Eye (tissue), 1 donor: ENCODE results near the gene KIF26B.

Experiments
- DNase-seq: peaks from one replicate; pipeline ENCODE4 v3.0.0-alpha.2; 2015

The KIF26B gene

GRCh38 chr1:245579881-245580280 lies 425.1 kb downstream of the KIF26B start:
- DNase-seq, result peak; percentile 4

- DNase-seq, result no peak
Measured at GRCh38 chr1:245580651-245581050, 425.9 kb downstream of the KIF26B start.

- DNase-seq, result peak; percentile 6
Measured at GRCh38 chr1:245582026-245582425, 427.2 kb downstream of the KIF26B start.

- peak; percentile 3 for DNase-seq
Measured at GRCh38 chr1:245583081-245583480, 428.3 kb downstream of the KIF26B start.

- peak; percentile 4 for DNase-seq
Measured at GRCh38 chr1:245583575-245584330, 429.0 kb downstream of the KIF26B start.

- DNase-seq, result peak; percentile 69
Measured at GRCh38 chr1:245585252-245585959, 430.6 kb downstream of the KIF26B start.

- peak; percentile 77 for DNase-seq
Measured at GRCh38 chr1:245587435-245588115, 432.8 kb downstream of the KIF26B start.

GRCh38 chr1:245588116-245588639 lies 433.4 kb downstream of the KIF26B start:
- DNase-seq, result peak; percentile 84

- no peak for DNase-seq
Measured at GRCh38 chr1:245589316-245589715, 434.5 kb downstream of the KIF26B start.

- DNase-seq, result peak; percentile 74
Measured at GRCh38 chr1:245589906-245590305, 435.1 kb downstream of the KIF26B start.

GRCh38 chr1:245590726-245591125 lies 435.9 kb downstream of the KIF26B start:
- no peak for DNase-seq

GRCh38 chr1:245591346-245592188 lies 436.8 kb downstream of the KIF26B start:
- DNase-seq, result peak; percentile 74

- DNase-seq, result no peak
Measured at GRCh38 chr1:245592189-245592460, 437.3 kb downstream of the KIF26B start.

- peak; percentile 50 for DNase-seq
Measured at GRCh38 chr1:245598524-245599305, 443.9 kb downstream of the KIF26B start.

GRCh38 chr1:245599371-245600174 lies 444.8 kb downstream of the KIF26B start:
- peak; percentile 69 for DNase-seq

- DNase-seq, result no peak
Measured at GRCh38 chr1:245600658-245601057, 445.9 kb downstream of the KIF26B start.

GRCh38 chr1:245603311-245603865 lies 448.6 kb downstream of the KIF26B start:
- no peak for DNase-seq

- no peak for DNase-seq
Measured at GRCh38 chr1:245604979-245605378, 450.2 kb downstream of the KIF26B start.

- DNase-seq, result no peak
Measured at GRCh38 chr1:245605480-245606156, 450.8 kb downstream of the KIF26B start.

GRCh38 chr1:245606157-245606725 lies 451.5 kb downstream of the KIF26B start:
- no peak for DNase-seq
